HG02943 (cell line): ENCODE results near the gene LOXHD1.

Source experiments
- ATAC-seq: cut with Tn5 transposase; IDR thresholded peaks from one replicate; pipeline ENCODE4 v1.9.1; 2021; ENCODE audit warnings: mild to moderate bottlenecking, low read depth, moderate library complexity; ENCODE audit not compliant: unreplicated experiment

The LOXHD1 gene

GRCh38 chr18:46578987-46579386 is 78.0 kb downstream of the LOXHD1 start:
- no peak for ATAC-seq

DNA sequence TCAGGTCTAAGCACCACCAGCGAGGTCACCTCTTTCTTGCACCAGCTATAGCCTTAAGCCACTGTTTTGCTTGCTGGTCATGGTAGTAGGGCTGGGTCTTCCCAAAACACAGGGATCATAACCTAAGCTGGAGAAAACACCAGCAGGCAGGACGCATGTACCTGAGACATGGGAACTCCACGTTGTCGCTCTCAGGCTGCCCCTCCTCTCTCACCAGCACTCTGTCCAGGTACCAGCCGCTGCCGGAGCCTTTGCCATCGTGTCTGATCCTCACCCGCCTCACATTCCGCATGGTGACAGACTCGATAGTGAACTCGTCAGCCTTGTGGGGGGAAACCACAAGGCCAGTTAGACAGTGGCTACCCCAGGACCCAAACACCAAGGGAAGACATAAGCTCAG is 79.5 kb downstream of the LOXHD1 start:
- ATAC-seq, result no peak

- ATAC-seq, result no peak
Measured at GRCh38 chr18:46575851-46576250, 81.2 kb downstream of the LOXHD1 start.

- ATAC-seq, result no peak
Measured at GRCh38 chr18:46574743-46575115, 82.3 kb downstream of the LOXHD1 start.

DNA sequence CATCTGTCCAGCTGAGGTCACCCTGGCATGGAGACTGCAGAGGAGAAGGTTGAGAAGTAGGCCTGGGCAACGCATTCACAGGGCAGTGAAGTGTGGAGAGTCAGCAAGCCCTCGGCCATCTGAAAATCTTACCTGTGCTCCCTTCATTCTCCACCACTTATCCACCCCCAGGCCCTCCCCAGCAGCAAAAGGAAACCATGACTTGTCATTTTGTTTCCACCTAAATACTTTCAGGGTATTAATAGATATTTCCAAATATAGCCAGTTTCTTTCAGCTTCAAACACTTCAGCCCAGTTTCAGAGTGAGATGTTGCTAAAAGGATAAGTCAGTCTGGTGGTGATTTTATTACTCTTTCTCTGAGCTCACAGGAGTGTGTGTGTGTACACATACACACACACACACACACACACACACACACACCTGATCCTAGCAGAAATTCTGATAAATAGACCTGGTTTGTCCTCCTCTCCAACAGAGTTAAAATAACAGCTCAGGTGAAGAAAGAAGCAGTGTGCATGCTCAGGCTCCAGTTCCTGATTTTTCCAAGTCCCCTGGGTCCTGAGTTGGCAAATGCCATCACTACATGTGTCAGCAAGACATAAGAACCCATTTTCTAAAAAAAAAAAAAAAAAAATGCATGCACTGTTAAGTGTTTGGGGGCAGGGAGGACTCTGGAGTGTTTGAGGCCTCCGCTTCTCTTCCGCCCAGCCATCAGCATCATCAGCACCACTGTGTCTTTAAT is 82.8 kb downstream of the LOXHD1 start:
- no peak for ATAC-seq

DNA sequence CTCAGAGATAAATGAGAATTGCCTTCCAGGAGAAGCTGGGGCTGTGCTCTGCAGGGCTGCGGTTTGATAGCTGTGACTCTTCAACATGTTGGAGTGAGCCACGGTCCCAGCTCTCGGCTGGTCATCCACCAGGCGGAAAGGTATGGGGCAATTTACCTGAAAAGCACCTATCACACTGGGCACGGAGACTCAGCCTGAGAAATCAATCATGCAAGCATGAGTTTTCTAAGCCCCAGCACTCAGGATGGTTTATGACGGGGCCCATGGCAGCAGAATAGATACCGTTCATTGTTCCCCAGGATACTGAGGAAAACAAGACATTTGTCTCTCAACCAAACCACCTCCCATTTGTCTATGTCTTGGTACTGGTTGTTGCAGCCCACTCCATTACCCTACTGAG is 83.9 kb downstream of the LOXHD1 start:
- ATAC-seq, result no peak

DNA sequence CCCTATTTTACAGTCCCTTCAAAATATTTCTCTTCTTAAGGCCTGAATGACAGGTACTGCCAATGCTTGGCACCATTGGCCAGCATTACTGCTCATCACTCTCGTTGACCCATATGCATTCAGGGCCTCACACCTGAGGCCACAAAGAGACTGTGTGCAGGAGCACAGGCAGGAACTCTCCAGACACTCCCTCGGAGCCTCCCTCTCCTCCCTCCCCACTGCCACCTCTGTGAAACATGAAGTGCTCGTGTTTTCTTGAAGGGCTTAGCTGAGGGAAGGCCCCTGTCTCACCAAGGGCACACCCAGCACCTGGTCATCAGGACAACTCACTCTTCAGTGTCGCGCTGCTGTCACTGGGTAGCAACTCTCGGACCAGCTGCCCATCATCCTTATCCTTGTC is 85.3 kb downstream of the LOXHD1 start:
- no peak for ATAC-seq

DNA sequence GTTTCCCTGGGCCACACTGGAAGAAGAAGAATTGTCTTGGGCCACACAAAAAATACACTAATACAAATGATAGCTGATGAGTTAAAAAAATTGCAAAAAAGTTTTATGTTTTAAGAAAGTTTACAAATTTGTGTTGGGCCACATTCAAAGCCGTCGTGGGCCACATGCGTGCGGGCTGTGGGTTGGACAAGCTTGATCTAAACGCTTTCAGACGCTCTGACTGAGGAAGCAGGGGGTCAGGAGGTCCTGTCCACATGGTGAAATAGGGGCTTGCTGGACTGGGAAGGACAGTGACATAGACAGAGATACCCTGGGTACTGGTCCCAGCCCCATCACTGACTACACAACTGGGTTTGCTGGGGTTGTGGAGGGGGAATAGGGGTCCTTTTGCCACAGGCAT is 86.4 kb downstream of the LOXHD1 start:
- ATAC-seq, result no peak

DNA sequence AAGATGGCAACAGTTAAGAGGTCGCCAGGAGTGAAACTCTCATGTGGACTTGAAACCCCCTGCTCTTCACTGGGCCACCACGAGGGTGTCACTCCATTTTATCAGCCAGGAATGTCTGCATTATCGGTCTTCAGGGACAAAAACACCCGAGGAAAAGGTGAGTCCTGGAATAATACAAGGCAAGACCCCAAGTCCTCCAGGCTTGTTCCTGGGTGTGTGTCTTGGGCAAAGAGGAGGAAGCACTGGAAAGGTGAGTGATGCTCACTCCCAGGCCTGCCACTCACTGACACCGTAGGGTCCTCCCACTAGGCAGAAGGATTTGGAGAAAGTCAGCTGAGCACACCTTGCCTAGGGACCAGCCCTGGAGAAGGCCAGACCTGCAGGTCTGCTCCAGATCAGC is 86.9 kb downstream of the LOXHD1 start:
- no peak for ATAC-seq

- ATAC-seq, result no peak
Measured at GRCh38 chr18:46569211-46569610, 87.8 kb downstream of the LOXHD1 start.

- no peak for ATAC-seq
Measured at GRCh38 chr18:46567196-46567595, 89.8 kb downstream of the LOXHD1 start.

DNA sequence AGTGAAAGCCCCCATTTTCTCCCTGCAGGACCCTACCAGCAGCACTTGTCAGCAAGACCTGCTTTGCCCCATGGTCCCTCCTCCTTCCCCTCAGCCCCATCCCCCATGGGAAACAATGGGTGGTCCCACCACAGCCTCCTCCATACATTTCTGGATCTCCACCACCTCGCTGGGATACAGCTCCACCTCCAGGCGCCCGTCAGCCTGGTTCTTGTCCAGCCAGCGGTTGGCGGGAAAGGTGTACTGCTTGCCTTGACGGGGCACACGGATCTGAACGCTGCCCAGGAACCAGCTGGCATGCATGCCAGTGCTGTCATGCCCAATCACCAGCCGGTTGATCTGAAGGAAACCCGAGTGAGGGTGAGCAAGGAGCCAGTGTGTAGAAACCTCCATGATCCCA is 90.9 kb downstream of the LOXHD1 start:
- no peak for ATAC-seq

GRCh38 chr18:46565256-46565655 is 91.8 kb downstream of the LOXHD1 start:
- ATAC-seq, result no peak

DNA sequence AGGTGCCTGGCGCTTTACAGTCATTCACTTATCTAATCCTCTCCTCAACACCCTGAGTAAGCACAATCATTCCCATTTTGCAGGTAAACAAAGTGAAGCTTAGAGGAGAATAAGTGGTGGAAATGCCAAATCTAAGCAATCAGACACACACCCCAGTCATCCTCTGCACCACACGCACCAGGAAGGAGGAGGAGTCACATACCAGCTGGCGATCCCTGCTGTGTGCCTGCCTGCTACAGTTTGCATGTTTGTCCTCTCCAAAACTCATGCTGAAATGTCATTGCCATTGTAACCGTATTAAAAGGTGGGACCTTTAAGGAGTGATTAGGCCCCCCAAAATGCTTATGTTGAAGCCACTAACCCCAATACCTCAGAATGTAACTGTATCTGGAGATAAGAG is 93.7 kb downstream of the LOXHD1 start:
- no peak for ATAC-seq

DNA sequence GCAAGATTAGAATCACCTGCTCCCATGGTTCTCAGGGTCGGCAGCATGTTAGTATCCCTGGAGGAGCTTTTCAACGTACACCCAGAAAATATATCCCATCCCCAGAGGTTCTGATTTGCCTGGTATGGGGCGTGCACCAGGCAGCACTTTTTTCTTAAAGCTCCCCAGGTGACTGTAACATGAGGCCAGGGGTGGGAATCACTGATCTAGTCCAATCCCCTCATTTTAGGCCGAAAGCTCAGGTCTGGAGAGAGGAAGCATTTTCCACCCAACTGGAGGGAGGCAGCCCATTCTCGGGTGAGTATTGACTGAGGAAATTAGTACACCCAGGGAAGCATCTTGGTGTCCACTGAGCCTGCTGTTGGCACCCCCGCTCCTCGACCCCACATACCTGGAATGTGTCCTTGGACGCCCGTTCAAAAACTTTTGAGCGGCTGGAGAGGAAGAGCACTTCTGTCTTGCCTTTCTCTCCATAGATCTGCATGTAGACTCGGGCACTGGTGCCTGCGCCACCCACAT is 94.3 kb downstream of the LOXHD1 start:
- ATAC-seq, result no peak

DNA sequence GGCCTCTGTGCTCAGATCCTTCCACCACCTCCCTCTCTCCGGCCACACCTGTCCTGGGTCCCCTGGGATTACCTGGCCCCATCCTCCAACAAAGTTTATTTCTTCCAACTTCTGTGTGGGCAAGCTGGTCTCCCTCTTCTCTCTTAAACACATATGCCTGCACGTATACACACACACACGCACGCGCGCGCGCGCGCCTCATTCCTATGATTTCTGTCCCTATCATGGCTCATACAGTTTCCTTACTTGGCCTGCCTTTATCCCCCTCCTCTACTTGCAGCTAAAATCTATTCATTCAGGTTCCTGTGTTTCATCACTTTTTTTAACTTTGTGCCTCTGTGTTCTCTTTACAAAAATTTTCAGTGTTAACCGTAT is 96.4 kb downstream of the LOXHD1 start:
- no peak for ATAC-seq

- ATAC-seq, result no peak
Measured at GRCh38 chr18:46559946-46560670, 96.9 kb downstream of the LOXHD1 start.

- ATAC-seq, result no peak
Measured at GRCh38 chr18:46559296-46559695, 97.7 kb downstream of the LOXHD1 start.

- ATAC-seq, result no peak
Measured at GRCh38 chr18:46556590-46557206, 100.3 kb downstream of the LOXHD1 start.

DNA sequence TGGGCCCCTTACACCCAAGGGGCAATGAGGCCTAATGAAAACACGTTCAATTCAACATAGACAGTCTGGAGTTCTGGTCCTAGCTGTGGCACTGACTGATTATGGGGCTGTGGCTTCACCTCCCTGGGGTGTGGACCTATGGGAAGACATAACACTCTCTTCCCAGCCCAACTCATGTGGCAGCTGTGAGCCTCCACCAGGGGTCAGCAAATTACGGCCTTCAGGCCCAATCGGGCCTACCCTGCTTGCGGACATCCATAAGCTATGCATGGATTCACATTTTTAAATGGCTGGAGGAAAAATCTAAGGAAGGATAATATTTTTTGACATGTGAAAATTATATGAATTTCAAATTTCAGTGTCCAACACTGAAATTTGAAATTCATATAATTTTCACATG is 101.3 kb downstream of the LOXHD1 start:
- no peak for ATAC-seq

DNA sequence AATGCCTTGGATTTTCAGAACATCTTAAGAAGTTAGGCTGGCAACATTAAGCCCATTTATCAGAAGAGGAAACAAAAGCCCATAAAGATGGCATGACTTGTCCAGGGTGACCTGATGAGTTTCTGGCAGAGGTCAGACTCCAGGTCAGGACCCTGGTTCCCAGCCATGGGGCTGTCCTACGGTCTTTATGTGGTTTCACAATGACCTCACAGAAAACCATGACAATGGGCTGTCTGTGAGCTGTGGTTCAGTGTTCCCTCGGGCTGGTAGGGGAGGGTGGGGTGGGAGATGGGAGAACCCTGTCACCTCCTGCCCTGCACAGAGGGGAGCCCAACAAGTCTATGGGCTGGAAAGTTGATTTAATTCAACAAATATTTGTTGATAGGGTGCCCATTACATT is 101.8 kb downstream of the LOXHD1 start:
- no peak for ATAC-seq
